Measurements from ENCODE around the gene PHLDB3.

DNA sequence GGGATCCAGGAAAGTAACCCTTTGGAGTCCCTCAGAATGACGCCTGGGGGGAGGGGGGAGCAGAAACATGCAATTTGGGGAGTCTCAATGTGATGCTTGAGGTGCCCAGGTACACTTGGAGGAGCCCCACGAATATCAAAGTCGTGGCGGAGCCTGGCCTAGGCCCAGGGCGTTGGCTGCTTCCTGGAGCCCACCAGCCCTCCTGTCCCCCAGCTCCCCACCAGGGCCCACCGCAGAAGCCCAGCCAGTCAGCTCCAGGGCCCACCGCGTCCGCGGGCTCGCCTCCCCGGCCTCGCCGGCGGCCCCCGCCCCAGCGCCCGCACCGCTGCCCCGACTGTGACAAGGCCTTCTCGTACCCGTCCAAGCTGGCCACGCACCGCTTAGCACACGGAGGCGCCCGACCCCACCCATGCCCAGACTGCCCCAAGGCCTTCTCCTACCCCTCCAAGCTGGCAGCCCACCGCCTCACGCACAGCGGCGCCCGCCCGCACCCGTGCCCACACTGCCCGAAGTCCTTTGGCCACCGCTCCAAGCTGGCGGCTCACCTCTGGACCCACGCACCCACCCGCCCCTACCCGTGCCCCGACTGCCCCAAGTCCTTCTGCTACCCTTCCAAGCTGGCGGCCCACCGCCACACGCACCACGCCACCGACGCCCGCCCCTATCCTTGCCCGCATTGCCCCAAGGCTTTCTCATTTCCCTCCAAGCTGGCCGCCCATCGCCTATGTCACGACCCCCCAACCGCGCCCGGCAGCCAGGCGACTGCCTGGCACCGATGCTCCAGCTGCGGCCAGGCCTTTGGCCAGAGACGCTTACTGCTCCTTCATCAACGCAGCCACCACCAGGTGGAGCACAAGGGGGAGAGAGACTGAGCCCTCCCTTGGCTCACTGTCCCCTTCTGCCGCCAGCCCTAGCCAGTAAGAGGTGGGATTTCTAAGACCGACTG is 30.5 kb upstream of the PHLDB3 start:
- TF ChIP-seq POLR2AphosphoS5 (IDR thresholded peaks at IDR 0.05) (peak; percentile 48 to 67 (median 54)), CTCF (IDR thresholded peaks at IDR 0.05 in 8 of 11, conservative IDR thresholded peaks at IDR 0.05 in 3 of 11) (peak in 10 of 11 experiments; percentile 15 to 65 (median 52))
